Loucy (cell line): Measurements from ENCODE around the gene STMN3.

ENCODE experiments used
- H2AFZ ChIP-seq: fragments of 200-600 bp; sonication (generic); 2 replicates; pipeline ENCODE4 v1.6.0; 2016; ENCODE audit warnings: antibody characterized with exemption, mild to moderate bottlenecking, low read length, moderate library complexity
- H3F3A ChIP-seq: fragments of 200-600 bp; 2 replicates; pipeline ENCODE4 v1.6.0; 2016; ENCODE audit warnings: antibody characterized with exemption, low read depth, mild to moderate bottlenecking
- H3K27me3 ChIP-seq: fragments of 200-600 bp; sonication (generic); 2 replicates; pipeline ENCODE4 v1.6.1; 2014; ENCODE audit warnings: low read length, mild to moderate bottlenecking; ENCODE audit not compliant: insufficient read depth, poor library complexity, severe bottlenecking
- H3K36me3 ChIP-seq: fragments of 200-600 bp; sonication (generic); 2 replicates; pipeline ENCODE4 v1.6.1; 2016; ENCODE audit warnings: low read length; ENCODE audit not compliant: insufficient read depth
- H3K4me1 ChIP-seq: fragments of 200-600 bp; sonication (generic); 2 replicates; pipeline ENCODE4 v1.5.1; 2014; ENCODE audit warnings: low read length, mild to moderate bottlenecking; ENCODE audit not compliant: insufficient read depth, poor library complexity, severe bottlenecking
- H3K4me2 ChIP-seq: fragments of 200-600 bp; sonication (generic); 2 replicates; pipeline ENCODE4 v1.6.0; 2014; ENCODE audit warnings: antibody characterized with exemption, low read length, low read depth, mild to moderate bottlenecking; ENCODE audit not compliant: poor library complexity, severe bottlenecking
- H3K4me3 ChIP-seq: fragments of 200-600 bp; sonication (generic); 2 replicates; pipeline ENCODE4 v1.5.1; 2014; ENCODE audit warnings: low read length, mild to moderate bottlenecking, mixed read lengths; ENCODE audit not compliant: poor library complexity, severe bottlenecking
- H3K79me2 ChIP-seq: fragments of 200-600 bp; sonication (generic); 2 replicates; pipeline ENCODE4 v1.6.1; 2014; ENCODE audit warnings: low read length; ENCODE audit not compliant: insufficient read depth
- H3K9ac ChIP-seq: fragments of 200-600 bp; sonication (generic); 2 replicates; pipeline ENCODE4 v1.6.0; 2014; ENCODE audit warnings: mild to moderate bottlenecking, low read depth, low read length, moderate library complexity; ENCODE audit not compliant: poor library complexity, severe bottlenecking
- H3K9me2 ChIP-seq: fragments of 200-600 bp; sonication (generic); replicated peaks from 2 replicates; pipeline ENCODE4 v1.6.1; 2016; ENCODE audit warnings: low read depth, low read length, mixed read lengths
- H3K9me3 ChIP-seq: fragments of 200-600 bp; sonication (generic); 2 replicates; pipeline ENCODE4 v1.6.1; 2014; ENCODE audit warnings: mild to moderate bottlenecking, antibody characterized with exemption, low read length, low read depth; ENCODE audit not compliant: insufficient read depth
- H4K20me1 ChIP-seq: fragments of 200-600 bp; sonication (generic); 2 replicates; pipeline ENCODE4 v1.6.0; 2014; ENCODE audit warnings: antibody characterized with exemption, low read length, mild to moderate bottlenecking; ENCODE audit not compliant: insufficient read depth, poor library complexity, severe bottlenecking
- EZH2phosphoT487 ChIP-seq: fragments of 200-600 bp; IDR thresholded peaks from 2 replicates; pipeline ENCODE4 v1.6.1; 2018; ENCODE audit warnings: antibody characterized with exemption, mild to moderate bottlenecking, moderate library complexity, borderline replicate concordance
- TF ChIP-seq, protein P1 (sequence below): fragments of 200-600 bp; sonication (generic); conservative IDR thresholded peaks from 2 replicates; pipeline ENCODE4 v1.5.1; 2014; ENCODE audit warnings: mild to moderate bottlenecking, antibody characterized with exemption, low read length

STMN3 gene

DNA sequence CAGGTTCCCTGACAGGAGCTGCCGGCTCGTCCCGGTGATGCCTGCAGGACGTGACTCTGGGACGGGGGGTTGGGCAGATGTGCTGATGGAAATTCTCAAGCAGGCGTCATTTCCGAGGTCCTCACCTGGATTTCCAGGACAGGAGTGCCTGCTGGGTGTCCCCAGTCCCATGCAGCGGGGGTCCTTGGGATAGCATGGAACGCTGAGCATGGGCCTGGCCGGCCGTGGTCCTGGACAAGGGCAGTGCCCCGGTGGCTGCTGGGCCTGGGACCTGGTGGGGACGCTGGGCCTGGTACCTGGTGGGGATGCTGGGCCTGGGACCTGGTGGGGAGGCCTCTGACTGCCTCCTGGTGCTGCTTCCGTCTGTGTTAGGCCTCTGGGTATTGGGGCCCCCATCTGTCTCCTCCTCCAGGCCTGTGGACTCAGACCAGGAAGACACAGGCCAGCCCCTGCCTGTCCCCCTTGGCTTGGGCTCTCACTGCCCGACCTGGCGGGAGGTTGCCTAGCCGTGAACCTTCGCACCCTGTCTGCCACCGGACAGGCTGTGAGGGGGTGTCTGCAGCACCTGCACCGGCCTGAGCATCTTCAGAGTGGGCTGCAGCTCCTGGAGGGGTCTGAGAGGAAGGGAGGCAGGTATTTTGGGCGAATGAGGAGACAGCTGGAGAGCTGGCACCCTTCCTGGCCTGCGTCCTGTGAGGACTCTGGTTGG is 11.1 kb upstream of the STMN3 start:
- Histone ChIP-seq H3K4me2 (no peak overlapping the region), H3F3A (no peaks in the 10 kb centered on the region), H3K79me2 (peaks cover 18% of the 10 kb centered on the region; the same call in 1 of the 2 replicates), H3K9me2 (no peaks in the 10 kb centered on the region), H3K9me3 (no peaks in the 10 kb centered on the region), H3K27me3 (no peaks in the 10 kb centered on the region), H3K4me3 (no peak overlapping the region), H3K4me1 (peaks cover 4% of the 10 kb centered on the region), H3K36me3 (peaks cover 26% of the 10 kb centered on the region; the same call in 1 of the 2 replicates), H2AFZ (no peak overlapping the region), H4K20me1 (peaks cover 2% of the 10 kb centered on the region), H3K9ac (no peak overlapping the region)
- TF ChIP-seq, protein P1, sequence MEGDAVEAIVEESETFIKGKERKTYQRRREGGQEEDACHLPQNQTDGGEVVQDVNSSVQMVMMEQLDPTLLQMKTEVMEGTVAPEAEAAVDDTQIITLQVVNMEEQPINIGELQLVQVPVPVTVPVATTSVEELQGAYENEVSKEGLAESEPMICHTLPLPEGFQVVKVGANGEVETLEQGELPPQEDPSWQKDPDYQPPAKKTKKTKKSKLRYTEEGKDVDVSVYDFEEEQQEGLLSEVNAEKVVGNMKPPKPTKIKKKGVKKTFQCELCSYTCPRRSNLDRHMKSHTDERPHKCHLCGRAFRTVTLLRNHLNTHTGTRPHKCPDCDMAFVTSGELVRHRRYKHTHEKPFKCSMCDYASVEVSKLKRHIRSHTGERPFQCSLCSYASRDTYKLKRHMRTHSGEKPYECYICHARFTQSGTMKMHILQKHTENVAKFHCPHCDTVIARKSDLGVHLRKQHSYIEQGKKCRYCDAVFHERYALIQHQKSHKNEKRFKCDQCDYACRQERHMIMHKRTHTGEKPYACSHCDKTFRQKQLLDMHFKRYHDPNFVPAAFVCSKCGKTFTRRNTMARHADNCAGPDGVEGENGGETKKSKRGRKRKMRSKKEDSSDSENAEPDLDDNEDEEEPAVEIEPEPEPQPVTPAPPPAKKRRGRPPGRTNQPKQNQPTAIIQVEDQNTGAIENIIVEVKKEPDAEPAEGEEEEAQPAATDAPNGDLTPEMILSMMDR, result no peak
- TF ChIP-seq EZH2phosphoT487, result no peak

DNA sequence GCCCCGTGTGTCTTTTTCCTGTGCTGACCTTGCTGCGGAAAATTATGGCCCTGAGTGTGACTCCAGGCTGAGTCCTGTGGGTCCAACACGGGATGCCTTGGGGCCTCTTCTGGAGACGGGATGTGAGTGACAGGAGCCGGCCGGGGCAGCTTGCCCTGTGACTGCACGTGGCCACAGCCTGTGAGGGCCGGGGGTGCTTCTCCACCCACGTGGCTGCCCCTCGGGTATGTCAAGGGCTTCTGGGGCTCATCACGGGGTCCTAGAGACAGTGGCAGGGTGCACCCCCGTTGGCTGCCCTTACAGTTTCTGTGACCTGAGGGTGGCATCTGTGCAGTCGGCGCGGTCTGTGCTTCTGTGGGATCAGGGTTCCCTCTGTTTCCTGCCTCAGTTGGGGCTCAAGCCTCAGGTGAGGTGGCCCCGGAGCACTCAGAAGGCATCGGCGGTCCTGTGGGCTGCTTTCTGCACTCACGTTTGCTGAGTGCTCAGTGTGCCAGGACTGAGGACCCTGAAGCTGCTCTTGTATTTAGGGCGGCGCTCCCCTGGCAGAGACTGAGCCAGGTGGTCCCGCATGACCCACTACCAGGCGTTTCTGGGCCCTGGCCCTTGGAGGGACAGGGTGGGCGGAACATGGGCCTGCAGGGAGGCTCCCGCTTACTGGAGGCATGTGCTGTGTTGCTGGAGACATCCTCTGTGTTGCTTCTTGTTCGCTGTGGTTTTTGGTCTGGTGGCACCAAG is 10.3 kb upstream of the STMN3 start:
- H4K20me1 ChIP-seq, result peaks cover 8% of the 10 kb centered on the region
- peaks cover 9% of the 10 kb centered on the region for H3K4me1 ChIP-seq
- no peaks in the 10 kb centered on the region for H3K27me3 ChIP-seq
- no peaks in the 10 kb centered on the region for H3F3A ChIP-seq
- H3K9me3 ChIP-seq, result no peaks in the 10 kb centered on the region
- H3K9me2 ChIP-seq, result no peaks in the 10 kb centered on the region
- H3K4me2 ChIP-seq, result no peak overlapping the region
- H2AFZ ChIP-seq, result no peak overlapping the region
- peaks cover 22% of the 10 kb centered on the region; the same call in 1 of the 2 replicates for H3K36me3 ChIP-seq
- H3K4me3 ChIP-seq, result no peak overlapping the region
- no peak overlapping the region for H3K9ac ChIP-seq
- H3K79me2 ChIP-seq, result peaks cover 26% of the 10 kb centered on the region
- TF ChIP-seq EZH2phosphoT487, result no peak
- TF ChIP-seq, protein P1, result no peak

DNA sequence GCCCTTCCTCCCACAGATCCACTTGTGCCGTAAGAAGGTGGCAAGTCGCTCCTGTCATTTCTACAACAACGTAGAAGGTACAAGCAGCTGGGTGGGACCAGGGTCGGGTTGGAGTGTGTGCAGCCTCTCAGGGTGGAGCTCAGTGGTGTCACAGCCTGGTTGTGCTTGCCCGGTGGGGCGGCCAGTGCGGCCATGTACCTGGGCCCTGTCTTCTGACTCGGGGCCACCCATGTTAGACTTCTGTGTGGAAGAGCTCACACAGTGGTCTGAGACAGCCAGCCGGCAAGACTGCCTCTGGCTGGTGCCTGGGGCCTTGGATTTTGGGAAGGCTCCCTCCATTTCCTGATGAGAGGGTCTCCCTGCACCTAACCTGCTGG is 9.6 kb upstream of the STMN3 start:
- Histone ChIP-seq H3K9me3 (no peaks in the 10 kb centered on the region), H3K9ac (no peak overlapping the region), H3K4me2 (no peak overlapping the region), H2AFZ (no peak overlapping the region), H3K9me2 (no peaks in the 10 kb centered on the region), H3K27me3 (no peaks in the 10 kb centered on the region), H3F3A (no peaks in the 10 kb centered on the region), H3K79me2 (peaks cover 26% of the 10 kb centered on the region), H3K4me1 (peaks cover 10% of the 10 kb centered on the region), H3K36me3 (peaks cover 15% of the 10 kb centered on the region; the same call in 1 of the 2 replicates), H4K20me1 (peaks cover 8% of the 10 kb centered on the region), H3K4me3 (no peak overlapping the region)
- TF ChIP-seq EZH2phosphoT487, result no peak
- TF ChIP-seq, protein P1, result no peak
